GM23248 (cell line): ENCODE measurements around the gene MEST. TPM values are rescaled to one million over a fixed set of nuclear protein-coding genes. Genes with fewer than 3 reads are reported as not detected.
"Not testable (repeated sequence)": the region's sequence is repeated elsewhere in the genome, so short reads cannot be mapped to it uniquely, and the experiment has no call there.

ENCODE experiments used
- DNase-seq: peaks from one replicate; pipeline ENCODE4 v3.0.0-alpha.2; 2015
- H2AFZ ChIP-seq: fragments of 200-600 bp; sonication (generic); 2 replicates; pipeline ENCODE4 v1.6.1; 2016; ENCODE audit warnings: antibody characterized with exemption
- H3F3A ChIP-seq: fragments of 200-600 bp; sonication (generic); 2 replicates; pipeline ENCODE4 v1.6.1; 2016; ENCODE audit warnings: mild to moderate bottlenecking, antibody characterized with exemption, mixed run types; ENCODE audit not compliant: insufficient read depth
- H3K27ac ChIP-seq: fragments of 200-600 bp; sonication (generic); 2 replicates; pipeline ENCODE4 v1.5.1; 2016; ENCODE audit warnings: mild to moderate bottlenecking
- H3K27me3 ChIP-seq: fragments of 200-600 bp; sonication (generic); replicated peaks from 2 replicates; pipeline ENCODE4 v1.6.1; 2016; ENCODE audit warnings: mild to moderate bottlenecking; ENCODE audit not compliant: insufficient read depth
- H3K36me3 ChIP-seq: fragments of 200-600 bp; sonication (generic); 2 replicates; pipeline ENCODE4 v1.6.1; 2016; ENCODE audit warnings: low read depth, mild to moderate bottlenecking
- H3K4me1 ChIP-seq: fragments of 200-600 bp; sonication (generic); 2 replicates; pipeline ENCODE4 v1.6.1; 2016; ENCODE audit warnings: mild to moderate bottlenecking; ENCODE audit not compliant: insufficient read depth
- H3K4me2 ChIP-seq: fragments of 200-600 bp; sonication (generic); one replicate; pipeline ENCODE4 v1.6.1; 2016; ENCODE audit warnings: mild to moderate bottlenecking; ENCODE audit not compliant: unreplicated experiment
- H3K4me3 ChIP-seq: fragments of 200-600 bp; sonication (generic); 2 replicates; pipeline ENCODE4 v1.5.1; 2016; ENCODE audit warnings: mild to moderate bottlenecking
- H3K79me2 ChIP-seq: fragments of 200-600 bp; sonication (generic); 2 replicates; pipeline ENCODE4 v1.6.1; 2016; ENCODE audit warnings: mild to moderate bottlenecking; ENCODE audit not compliant: insufficient read depth
- H3K9ac ChIP-seq: fragments of 200-600 bp; sonication (generic); 2 replicates; pipeline ENCODE4 v1.6.1; 2016; ENCODE audit warnings: mild to moderate bottlenecking
- H3K9me2 ChIP-seq: fragments of 200-600 bp; sonication (generic); 2 replicates; pipeline ENCODE4 v1.6.1; 2016; ENCODE audit warnings: mixed run types, mild to moderate bottlenecking, moderate library complexity; ENCODE audit not compliant: insufficient read depth
- H3K9me3 ChIP-seq: fragments of 200-600 bp; sonication (generic); one replicate; pipeline ENCODE4 v1.6.1; 2017; ENCODE audit warnings: low read depth
- H4K20me1 ChIP-seq: fragments of 200-600 bp; sonication (generic); 2 replicates; pipeline ENCODE4 v1.6.0; 2016; ENCODE audit not compliant: insufficient read depth
- EZH2 ChIP-seq: fragments of 200-600 bp; sonication (generic); IDR thresholded peaks from 2 replicates; pipeline ENCODE4 v1.6.1; 2018; ENCODE audit warnings: antibody characterized with exemption, mild to moderate bottlenecking; ENCODE audit not compliant: insufficient read depth, poor library complexity, severe bottlenecking
- EZH2phosphoT487 ChIP-seq: fragments of 200-600 bp; sonication (generic); IDR thresholded peaks from 2 replicates; pipeline ENCODE4 v1.6.1; 2018; ENCODE audit warnings: antibody characterized with exemption, moderate library complexity, mild to moderate bottlenecking, low read depth; ENCODE audit not compliant: insufficient read depth
- whole genome bisulfite sequencing, 2 experiments: methylation state at CpG; one replicate each; pipeline ENCODE4 v1.1.6; 2015 to 2017; ENCODE audit warnings: low lambda C conversion rate in 2 of 2, low coverage in 1 of 2; ENCODE audit errors: missing lambda C conversion rate in 2 of 2; 5-methylcytosine and 5-hydroxymethylcytosine counted together
- in situ Hi-C: fragments of 300-500 bp; cut with MboI; formaldehyde crosslinking; loops from 2 replicates; pipeline ENCODE4 v1.15.0; 2020
- polyA plus RNA-seq: library from polyadenylated mRNA; unstranded; fragments of >200 nt; fragmentation: Nextera tagmentation; extraction: Ambion mirVana; gene quantifications from 2 replicates; pipeline ENCODE4 v1.2.1, GENCODE V29; 2016
- total RNA-seq: library from RNA; depleted of rRNA; stranded (reverse); fragments of >200 nt; shearing (Covaris generic); gene quantifications from 2 replicates; pipeline ENCODE4 v1.2.3, GENCODE V29; 2014

MEST gene
- total and polyA plus RNA-seq, 2 experiments from 2014 or later: 8.5 to 12.6 TPM

GRCh38 chr7:130529417-130529816, 37.5 kb downstream of the MEST start:
- H3K4me3 ChIP-seq: no peak overlapping the region
- no peaks in the 10 kb centered on the region for H3K4me1 ChIP-seq
- no peak overlapping the region for H2AFZ ChIP-seq
- in situ Hi-C loops: no loop called here
- no peak overlapping the region for H3K4me2 ChIP-seq
- no peaks in the 10 kb centered on the region for H3K36me3 ChIP-seq
- H3K27ac ChIP-seq: no peak overlapping the region
- no peaks in the 10 kb centered on the region for H4K20me1 ChIP-seq
- H3K9me3 ChIP-seq: no peaks in the 10 kb centered on the region
- no peaks in the 10 kb centered on the region for H3F3A ChIP-seq
- H3K79me2 ChIP-seq: no peaks in the 10 kb centered on the region
- H3K9ac ChIP-seq: no peak overlapping the region
- no peak for DNase-seq
- WGBS, 2 experiments: 69 to 86% methylated on average over 2 of the region's 2 CpGs
- no peaks in the 10 kb centered on the region for H3K9me2 ChIP-seq
- TF ChIP-seq EZH2phosphoT487 (no peak), EZH2 (no peak)
- H3K27me3 ChIP-seq: no peaks in the 10 kb centered on the region

GRCh38 chr7:130537894-130538293, 46.0 kb downstream of the MEST start:
- H3F3A ChIP-seq, H3K36me3 ChIP-seq, DNase-seq, H3K9ac ChIP-seq, H3K79me2 ChIP-seq, H3K4me2 ChIP-seq, H3K9me2 ChIP-seq, H2AFZ ChIP-seq, H3K9me3 ChIP-seq, H3K27ac ChIP-seq, H4K20me1 ChIP-seq, H3K4me1 ChIP-seq, in situ Hi-C loops, H3K27me3 ChIP-seq, H3K4me3 ChIP-seq: not testable (repeated sequence)
- 86 to 89% methylated on average over 6 of the region's 6 CpGs for WGBS, 2 experiments

GRCh38 chr7:130541287-130541686, 49.4 kb downstream of the MEST start:
- H3K36me3 ChIP-seq, H2AFZ ChIP-seq, H3K27me3 ChIP-seq, H3K4me3 ChIP-seq, H3K4me1 ChIP-seq, in situ Hi-C loops, H3K27ac ChIP-seq, H3K4me2 ChIP-seq, H3K79me2 ChIP-seq, H4K20me1 ChIP-seq, H3K9me3 ChIP-seq, H3K9ac ChIP-seq, DNase-seq, H3K9me2 ChIP-seq, H3F3A ChIP-seq: not testable (repeated sequence)
- 88 to 96% methylated on average over 6 to 7 of the region's 7 CpGs for WGBS, 2 experiments

- H3K9me3 ChIP-seq, H3K9ac ChIP-seq, H3F3A ChIP-seq, DNase-seq, H3K27me3 ChIP-seq, H2AFZ ChIP-seq, H3K27ac ChIP-seq, H3K9me2 ChIP-seq, H3K79me2 ChIP-seq, H4K20me1 ChIP-seq, H3K36me3 ChIP-seq, in situ Hi-C loops, H3K4me1 ChIP-seq, H3K4me3 ChIP-seq, H3K4me2 ChIP-seq: not testable (repeated sequence)
- WGBS, 2 experiments: 75 to 81% methylated on average over 4 of the region's 4 CpGs
Measured at GRCh38 chr7:130542297-130542696, 50.4 kb downstream of the MEST start.

- Histone ChIP-seq H3K36me3 (no peaks in the 10 kb centered on the region; the same call in 1 of the 2 replicates), H2AFZ (no peak overlapping the region), H3K79me2 (no peaks in the 10 kb centered on the region), H3K27me3 (no peaks in the 10 kb centered on the region), H3K9ac (no peak overlapping the region), H3K4me1 (no peaks in the 10 kb centered on the region), H3K4me2 (no peak overlapping the region), H3K9me2 (no peaks in the 10 kb centered on the region), H3K9me3 (no peaks in the 10 kb centered on the region), H3F3A (no peaks in the 10 kb centered on the region), H4K20me1 (no peaks in the 10 kb centered on the region), H3K4me3 (no peak overlapping the region), H3K27ac (no peak overlapping the region)
- DNase-seq: no peak
- WGBS, 2 experiments: 80 to 85% methylated on average over 2 of the region's 2 CpGs
- no peak for TF ChIP-seq EZH2
- no peak for TF ChIP-seq EZH2phosphoT487
- in situ Hi-C loops: no loop called here
Measured at GRCh38 chr7:130543487-130544010, 51.7 kb downstream of the MEST start.
